Spleen (tissue), 7 donors: ENCODE measurements around the gene ZNF397.

Experiments used
- CTCF ChIP-seq, 11 experiments: fragments of 200-600 bp in 7 of 11; fragments of 450-650 bp in 4 of 11; sonication (generic) in 4 of 11; IDR thresholded peaks in 8 of 11; conservative IDR thresholded peaks in 3 of 11; 1 replicate in 7 of 11; 2 replicates in 4 of 11; pipeline versions ENCODE4 v1.4.0 to v1.8.0; 2016 to 2021; ENCODE audit warnings: antibody characterized with exemption in 11 of 11, inconsistent platforms in 4 of 11, mild to moderate bottlenecking in 1 of 11
- POLR2A ChIP-seq, 3 donors: fragments of 450-650 bp; IDR thresholded peaks; one replicate each; pipeline ENCODE4 v1.5.1; 2017; ENCODE audit warnings: antibody characterized with exemption in 3 of 3, mild to moderate bottlenecking in 1 of 3
- POLR2AphosphoS5 ChIP-seq, 3 donors: sonication (generic); formaldehyde crosslinking; IDR thresholded peaks; one replicate each; pipeline ENCODE4 v1.5.1; 2017; ENCODE audit warnings: antibody characterized with exemption in 3 of 3
- donor health status: DM: no; HTN: no; CAD: no; lungs with moderate emphysema.
- donor health status: DM: no; HTN: no; CAD: no.
- donor health status: DM: no; HTN: no; CAD: no.

- no peak for TF ChIP-seq POLR2A (IDR thresholded peaks at IDR 0.05)
- TF ChIP-seq CTCF (IDR thresholded peaks at IDR 0.05 in 8 of 11, conservative IDR thresholded peaks at IDR 0.05 in 3 of 11) = no peak
- no peak for TF ChIP-seq POLR2AphosphoS5 (IDR thresholded peaks at IDR 0.05)
Measured at GRCh38 chr18:35291166-35291565, 50.3 kb downstream of the ZNF397 start.
